Loucy (cell line): ENCODE measurements around the gene PANK1.

Experiments
- H2AFZ ChIP-seq: fragments of 200-600 bp; sonication (generic); 2 replicates; pipeline ENCODE4 v1.6.0; 2016; ENCODE audit warnings: antibody characterized with exemption, mild to moderate bottlenecking, low read length, moderate library complexity
- H3F3A ChIP-seq: fragments of 200-600 bp; 2 replicates; pipeline ENCODE4 v1.6.0; 2016; ENCODE audit warnings: antibody characterized with exemption, low read depth, mild to moderate bottlenecking
- H3K27me3 ChIP-seq: fragments of 200-600 bp; sonication (generic); 2 replicates; pipeline ENCODE4 v1.6.1; 2014; ENCODE audit warnings: low read length, mild to moderate bottlenecking; ENCODE audit not compliant: insufficient read depth, poor library complexity, severe bottlenecking
- H3K36me3 ChIP-seq: fragments of 200-600 bp; sonication (generic); 2 replicates; pipeline ENCODE4 v1.6.1; 2016; ENCODE audit warnings: low read length; ENCODE audit not compliant: insufficient read depth
- H3K4me1 ChIP-seq: fragments of 200-600 bp; sonication (generic); 2 replicates; pipeline ENCODE4 v1.5.1; 2014; ENCODE audit warnings: low read length, mild to moderate bottlenecking; ENCODE audit not compliant: insufficient read depth, poor library complexity, severe bottlenecking
- H3K4me2 ChIP-seq: fragments of 200-600 bp; sonication (generic); 2 replicates; pipeline ENCODE4 v1.6.0; 2014; ENCODE audit warnings: antibody characterized with exemption, low read length, low read depth, mild to moderate bottlenecking; ENCODE audit not compliant: poor library complexity, severe bottlenecking
- H3K4me3 ChIP-seq: fragments of 200-600 bp; sonication (generic); 2 replicates; pipeline ENCODE4 v1.5.1; 2014; ENCODE audit warnings: low read length, mild to moderate bottlenecking, mixed read lengths; ENCODE audit not compliant: poor library complexity, severe bottlenecking
- H3K79me2 ChIP-seq: fragments of 200-600 bp; sonication (generic); 2 replicates; pipeline ENCODE4 v1.6.1; 2014; ENCODE audit warnings: low read length; ENCODE audit not compliant: insufficient read depth
- H3K9ac ChIP-seq: fragments of 200-600 bp; sonication (generic); 2 replicates; pipeline ENCODE4 v1.6.0; 2014; ENCODE audit warnings: mild to moderate bottlenecking, low read depth, low read length, moderate library complexity; ENCODE audit not compliant: poor library complexity, severe bottlenecking
- H3K9me2 ChIP-seq: fragments of 200-600 bp; sonication (generic); replicated peaks from 2 replicates; pipeline ENCODE4 v1.6.1; 2016; ENCODE audit warnings: low read depth, low read length, mixed read lengths
- H3K9me3 ChIP-seq: fragments of 200-600 bp; sonication (generic); 2 replicates; pipeline ENCODE4 v1.6.1; 2014; ENCODE audit warnings: mild to moderate bottlenecking, antibody characterized with exemption, low read length, low read depth; ENCODE audit not compliant: insufficient read depth
- H4K20me1 ChIP-seq: fragments of 200-600 bp; sonication (generic); 2 replicates; pipeline ENCODE4 v1.6.0; 2014; ENCODE audit warnings: antibody characterized with exemption, low read length, mild to moderate bottlenecking; ENCODE audit not compliant: insufficient read depth, poor library complexity, severe bottlenecking
- CTCF ChIP-seq: fragments of 200-600 bp; sonication (generic); conservative IDR thresholded peaks from 2 replicates; pipeline ENCODE4 v1.5.1; 2014; ENCODE audit warnings: mild to moderate bottlenecking, antibody characterized with exemption, low read length
- EZH2phosphoT487 ChIP-seq: fragments of 200-600 bp; IDR thresholded peaks from 2 replicates; pipeline ENCODE4 v1.6.1; 2018; ENCODE audit warnings: antibody characterized with exemption, mild to moderate bottlenecking, moderate library complexity, borderline replicate concordance

Gene PANK1

GRCh38 chr10:89670926-89671325 lies 25.9 kb upstream of the PANK1 start:
- peaks cover 10% of the 10 kb centered on the region for H3K4me1 ChIP-seq
- no peak overlapping the region for H3K4me3 ChIP-seq
- H3K27me3 ChIP-seq = no peaks in the 10 kb centered on the region
- H3K4me2 ChIP-seq = no peak overlapping the region
- no peaks in the 10 kb centered on the region for H3K79me2 ChIP-seq
- no peak for TF ChIP-seq CTCF
- no peak for TF ChIP-seq EZH2phosphoT487
- no peak overlapping the region for H2AFZ ChIP-seq
- no peaks in the 10 kb centered on the region for H3F3A ChIP-seq
- no peaks in the 10 kb centered on the region for H3K9me3 ChIP-seq
- H3K36me3 ChIP-seq = no peaks in the 10 kb centered on the region
- no peaks in the 10 kb centered on the region for H3K9me2 ChIP-seq
- H4K20me1 ChIP-seq = no peaks in the 10 kb centered on the region
- H3K9ac ChIP-seq = no peak overlapping the region

GRCh38 chr10:89669985-89670384 lies 24.9 kb upstream of the PANK1 start:
- H4K20me1 ChIP-seq = no peaks in the 10 kb centered on the region
- H3K79me2 ChIP-seq = no peaks in the 10 kb centered on the region
- H3K36me3 ChIP-seq = no peaks in the 10 kb centered on the region
- no peak overlapping the region for H3K4me3 ChIP-seq
- H3K9me2 ChIP-seq = no peaks in the 10 kb centered on the region
- no peaks in the 10 kb centered on the region for H3K9me3 ChIP-seq
- no peaks in the 10 kb centered on the region for H3K27me3 ChIP-seq
- H3K4me1 ChIP-seq = peaks cover 10% of the 10 kb centered on the region
- H3K4me2 ChIP-seq = no peak overlapping the region
- no peaks in the 10 kb centered on the region for H3F3A ChIP-seq
- no peak overlapping the region for H3K9ac ChIP-seq
- TF ChIP-seq CTCF = no peak
- TF ChIP-seq EZH2phosphoT487 = no peak
- no peak overlapping the region for H2AFZ ChIP-seq

- H4K20me1 ChIP-seq = no peaks in the 10 kb centered on the region
- no peak overlapping the region for H3K4me2 ChIP-seq
- H3K9ac ChIP-seq = no peak overlapping the region
- no peaks in the 10 kb centered on the region for H3K9me2 ChIP-seq
- no peak overlapping the region for H3K4me3 ChIP-seq
- peaks cover 10% of the 10 kb centered on the region for H3K4me1 ChIP-seq
- H3K79me2 ChIP-seq = no peaks in the 10 kb centered on the region
- no peaks in the 10 kb centered on the region for H3K9me3 ChIP-seq
- H2AFZ ChIP-seq = no peak overlapping the region
- H3K36me3 ChIP-seq = no peaks in the 10 kb centered on the region
- no peaks in the 10 kb centered on the region for H3K27me3 ChIP-seq
- TF ChIP-seq EZH2phosphoT487 (no peak), CTCF (no peak)
- H3F3A ChIP-seq = no peaks in the 10 kb centered on the region
These were observed 23.5 kb upstream of the PANK1 start for GRCh38 chr10:89668386-89669071.
